ENCODE measurements around the gene KIAA1217.

KIAA1217 gene

DNA sequence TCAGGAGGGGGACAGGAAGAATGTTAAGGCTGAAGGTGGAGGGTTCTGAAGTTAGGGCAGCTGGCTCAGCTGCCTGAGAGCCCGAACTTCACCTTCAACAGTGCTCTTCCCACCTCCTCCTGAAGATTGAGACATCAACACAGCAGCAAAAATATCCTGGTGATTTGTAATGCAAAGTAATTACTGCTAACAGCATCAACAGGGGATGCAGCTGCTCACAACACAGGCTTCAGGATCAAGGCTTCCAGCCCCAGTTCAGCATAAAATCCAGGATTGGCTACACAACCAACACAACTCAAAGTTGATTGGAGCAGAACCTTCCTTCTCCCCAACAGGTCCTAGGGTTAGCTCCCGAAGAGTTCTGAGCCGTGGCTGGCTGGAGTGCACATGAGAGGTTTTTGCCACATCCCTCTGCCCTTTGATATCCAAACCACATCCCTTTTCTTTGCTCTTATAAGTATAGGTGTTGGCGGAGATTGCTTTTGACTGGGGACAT lies 242.4 kb downstream of the KIAA1217 start:
- no peak overlapping the region for H3K4me2 ChIP-seq (ENCODE audit: low read length)
- H3K79me2 ChIP-seq (ENCODE audit: low read length) = no peaks in the 10 kb centered on the region
- H3K27ac ChIP-seq (ENCODE audit: low read length) = no peak overlapping the region
- no peak for TF ChIP-seq EZH2phosphoT487 (IDR thresholded peaks at IDR 0.05; ENCODE audit: low read depth)
- TF ChIP-seq, protein P1, sequence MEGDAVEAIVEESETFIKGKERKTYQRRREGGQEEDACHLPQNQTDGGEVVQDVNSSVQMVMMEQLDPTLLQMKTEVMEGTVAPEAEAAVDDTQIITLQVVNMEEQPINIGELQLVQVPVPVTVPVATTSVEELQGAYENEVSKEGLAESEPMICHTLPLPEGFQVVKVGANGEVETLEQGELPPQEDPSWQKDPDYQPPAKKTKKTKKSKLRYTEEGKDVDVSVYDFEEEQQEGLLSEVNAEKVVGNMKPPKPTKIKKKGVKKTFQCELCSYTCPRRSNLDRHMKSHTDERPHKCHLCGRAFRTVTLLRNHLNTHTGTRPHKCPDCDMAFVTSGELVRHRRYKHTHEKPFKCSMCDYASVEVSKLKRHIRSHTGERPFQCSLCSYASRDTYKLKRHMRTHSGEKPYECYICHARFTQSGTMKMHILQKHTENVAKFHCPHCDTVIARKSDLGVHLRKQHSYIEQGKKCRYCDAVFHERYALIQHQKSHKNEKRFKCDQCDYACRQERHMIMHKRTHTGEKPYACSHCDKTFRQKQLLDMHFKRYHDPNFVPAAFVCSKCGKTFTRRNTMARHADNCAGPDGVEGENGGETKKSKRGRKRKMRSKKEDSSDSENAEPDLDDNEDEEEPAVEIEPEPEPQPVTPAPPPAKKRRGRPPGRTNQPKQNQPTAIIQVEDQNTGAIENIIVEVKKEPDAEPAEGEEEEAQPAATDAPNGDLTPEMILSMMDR (IDR thresholded peaks at IDR 0.05; ENCODE audit: low read depth, low read length) = no peak
- no peak overlapping the region for H3K9ac ChIP-seq (ENCODE audit: low read length)
- H3K4me3 ChIP-seq (ENCODE audit: low read length) = no peak overlapping the region
- peaks cover 47% of the 10 kb centered on the region for H3K27me3 ChIP-seq (ENCODE audit: low read depth, low read length)
- peaks cover 44% of the 10 kb centered on the region for H3K4me1 ChIP-seq (ENCODE audit: low read length)
- no peak overlapping the region for H2AFZ ChIP-seq (ENCODE audit: low read depth, low read length)
- H3K9me3 ChIP-seq (ENCODE audit: insufficient read depth, low read length) = no peaks in the 10 kb centered on the region
- no peaks in the 10 kb centered on the region for H3K36me3 ChIP-seq (replicated peaks; ENCODE audit: low read depth, low read length)
- peaks cover 13% of the 10 kb centered on the region for H4K20me1 ChIP-seq (ENCODE audit: insufficient read depth, low read length)

DNA sequence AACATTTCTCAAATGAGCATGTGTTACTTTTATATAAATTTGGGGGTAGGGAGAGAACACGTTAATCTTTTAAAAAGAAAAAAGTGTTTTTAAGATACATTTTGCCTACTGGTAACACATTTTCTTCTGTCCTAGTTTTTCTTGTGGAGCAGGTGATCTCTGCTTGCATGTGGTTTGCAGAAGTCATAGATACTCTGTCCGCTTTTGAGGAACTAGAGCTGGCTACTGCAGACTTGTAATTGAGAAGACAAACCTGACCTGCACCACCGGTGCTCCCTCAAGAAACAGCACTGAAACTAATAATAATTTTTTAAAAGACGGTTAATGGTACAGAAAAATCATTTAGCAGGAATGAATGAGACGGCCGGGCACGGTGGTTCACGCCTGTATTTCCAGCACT lies 243.1 kb downstream of the KIAA1217 start:
- no peaks in the 10 kb centered on the region for H3K79me2 ChIP-seq (ENCODE audit: low read length)
- no peak overlapping the region for H3K4me3 ChIP-seq (ENCODE audit: low read length)
- peaks cover 48% of the 10 kb centered on the region for H3K27me3 ChIP-seq (ENCODE audit: low read depth, low read length)
- no peaks in the 10 kb centered on the region for H3K9me3 ChIP-seq (ENCODE audit: insufficient read depth, low read length)
- TF ChIP-seq EZH2phosphoT487 (IDR thresholded peaks at IDR 0.05; ENCODE audit: low read depth) = no peak
- TF ChIP-seq, protein P1 (IDR thresholded peaks at IDR 0.05; ENCODE audit: low read depth, low read length) = no peak
- peaks cover 44% of the 10 kb centered on the region for H3K4me1 ChIP-seq (ENCODE audit: low read length)
- peaks cover 13% of the 10 kb centered on the region for H4K20me1 ChIP-seq (ENCODE audit: insufficient read depth, low read length)
- no peak overlapping the region for H3K9ac ChIP-seq (ENCODE audit: low read length)
- H2AFZ ChIP-seq (ENCODE audit: low read depth, low read length) = no peak overlapping the region
- no peak overlapping the region for H3K27ac ChIP-seq (ENCODE audit: low read length)
- no peak overlapping the region for H3K4me2 ChIP-seq (ENCODE audit: low read length)
- H3K36me3 ChIP-seq (replicated peaks; ENCODE audit: low read depth, low read length) = no peaks in the 10 kb centered on the region

DNA sequence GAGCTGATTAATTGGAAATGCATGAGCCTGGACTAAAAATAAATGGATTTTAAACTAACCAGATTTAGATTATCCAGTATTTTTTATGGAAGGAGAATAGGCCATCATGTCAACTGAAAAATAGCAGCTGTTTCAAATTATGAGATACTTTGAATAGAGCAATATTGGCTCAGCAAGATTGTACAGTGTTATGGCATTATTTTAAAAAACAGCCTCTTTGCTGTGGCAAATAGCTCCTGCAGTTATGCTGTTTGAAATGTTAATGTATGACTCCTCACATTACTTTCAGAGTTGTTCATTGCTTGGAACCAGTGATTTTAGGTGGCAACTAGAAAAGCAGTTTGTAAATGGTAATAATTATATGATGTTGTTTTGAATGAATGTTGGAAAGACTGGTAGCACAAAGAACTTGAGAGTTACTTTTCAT lies 244.5 kb downstream of the KIAA1217 start:
- H3K36me3 ChIP-seq (replicated peaks; ENCODE audit: low read depth, low read length) = no peaks in the 10 kb centered on the region
- H2AFZ ChIP-seq (ENCODE audit: low read depth, low read length) = no peak overlapping the region
- no peaks in the 10 kb centered on the region for H3K9me3 ChIP-seq (ENCODE audit: insufficient read depth, low read length)
- no peak overlapping the region for H3K4me3 ChIP-seq (ENCODE audit: low read length)
- peaks cover 48% of the 10 kb centered on the region for H3K27me3 ChIP-seq (ENCODE audit: low read depth, low read length)
- H3K27ac ChIP-seq (ENCODE audit: low read length) = no peak overlapping the region
- H4K20me1 ChIP-seq (ENCODE audit: insufficient read depth, low read length) = peaks cover 13% of the 10 kb centered on the region
- no peak overlapping the region for H3K9ac ChIP-seq (ENCODE audit: low read length)
- TF ChIP-seq EZH2phosphoT487 (IDR thresholded peaks at IDR 0.05; ENCODE audit: low read depth) = no peak
- TF ChIP-seq, protein P1 (IDR thresholded peaks at IDR 0.05; ENCODE audit: low read depth, low read length) = no peak
- no peak overlapping the region for H3K4me2 ChIP-seq (ENCODE audit: low read length)
- H3K4me1 ChIP-seq (ENCODE audit: low read length) = peaks cover 41% of the 10 kb centered on the region
- H3K79me2 ChIP-seq (ENCODE audit: low read length) = no peaks in the 10 kb centered on the region

DNA sequence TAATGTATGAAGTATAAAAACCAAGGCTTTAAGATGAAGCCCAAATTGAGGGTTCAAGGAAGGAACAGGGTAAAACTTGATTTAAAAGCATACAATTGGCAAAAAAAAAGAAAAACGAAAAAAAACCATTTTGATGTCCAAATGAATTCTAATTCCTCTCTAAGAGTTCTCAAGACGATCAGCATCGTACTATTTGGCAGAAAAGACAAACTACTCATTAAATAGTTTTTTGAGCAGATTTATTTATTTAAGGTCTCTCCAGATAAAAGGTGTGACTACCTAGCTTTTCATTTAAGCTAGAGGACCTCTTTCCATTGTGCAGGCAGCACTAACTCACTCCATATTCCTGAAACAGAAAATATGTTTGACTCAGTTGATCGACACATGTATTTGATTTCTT lies 245.0 kb downstream of the KIAA1217 start:
- Histone ChIP-seq H4K20me1 (ENCODE audit: insufficient read depth, low read length) (peaks cover 13% of the 10 kb centered on the region), H3K27ac (ENCODE audit: low read length) (no peak overlapping the region), H3K27me3 (ENCODE audit: low read depth, low read length) (peaks cover 48% of the 10 kb centered on the region), H3K79me2 (ENCODE audit: low read length) (no peaks in the 10 kb centered on the region), H3K4me2 (ENCODE audit: low read length) (no peak overlapping the region), H3K36me3 (replicated peaks; ENCODE audit: low read depth, low read length) (no peaks in the 10 kb centered on the region), H3K9me3 (ENCODE audit: insufficient read depth, low read length) (no peaks in the 10 kb centered on the region), H3K4me3 (ENCODE audit: low read length) (no peak overlapping the region), H3K4me1 (ENCODE audit: low read length) (peaks cover 36% of the 10 kb centered on the region), H2AFZ (ENCODE audit: low read depth, low read length) (no peak overlapping the region), H3K9ac (ENCODE audit: low read length) (no peak overlapping the region)
- TF ChIP-seq, protein P1 (IDR thresholded peaks at IDR 0.05; ENCODE audit: low read depth, low read length) = no peak
- TF ChIP-seq EZH2phosphoT487 (IDR thresholded peaks at IDR 0.05; ENCODE audit: low read depth) = no peak
